Measurements from ENCODE around the gene MLLT11.

The MLLT11 gene

GRCh38 chr1:151060007-151060656, at the start of gene MLLT11:
MLLT11 (plus strand) TSS chr1:151060397; CDS start chr1:151067225, 6,828 bp downstream.
- no peak for DNase-seq

- no peak for DNase-seq
Observed at GRCh38 chr1:151011154-151011850, 48.9 kb upstream of the MLLT11 start.

GRCh38 chr1:151012684-151013471, 47.3 kb upstream of the MLLT11 start:
- no peak for DNase-seq

- DNase-seq, result no peak
Observed at GRCh38 chr1:151013518-151013917, 46.7 kb upstream of the MLLT11 start.

GRCh38 chr1:151024540-151025146, 35.6 kb upstream of the MLLT11 start:
- peak; percentile 77 to 82 for DNase-seq

- DNase-seq, result no peak
Observed at GRCh38 chr1:151026460-151026859, 33.7 kb upstream of the MLLT11 start.

GRCh38 chr1:151032164-151032563, 28.0 kb upstream of the MLLT11 start:
- DNase-seq, result no peak

GRCh38 chr1:151035167-151035566, 25.0 kb upstream of the MLLT11 start:
- no peak for DNase-seq

GRCh38 chr1:151036356-151036755, 23.8 kb upstream of the MLLT11 start, which contains the start of gene BNIPL:
BNIPL (plus strand) TSS chr1:151036586; CDS start chr1:151036726, 140 bp downstream.
- no peak for DNase-seq

GRCh38 chr1:151037032-151037431, 23.2 kb upstream of the MLLT11 start:
- no peak for DNase-seq

GRCh38 chr1:151039521-151039920, 20.7 kb upstream of the MLLT11 start:
- no peak for DNase-seq

- DNase-seq, result no peak
Observed at GRCh38 chr1:151043163-151043562, 17.0 kb upstream of the MLLT11 start.

- peak in 1 of 2 donors; percentile 51 for DNase-seq
Observed at GRCh38 chr1:151047591-151047924, 12.6 kb upstream of the MLLT11 start, which contains the start of gene C1orf56. C1orf56 (plus strand) TSS chr1:151047751; CDS start chr1:151047848, 97 bp downstream.

- peak in 1 of 2 donors; percentile 44 for DNase-seq
Observed at GRCh38 chr1:151047925-151048644, 12.1 kb upstream of the MLLT11 start.

- DNase-seq, result no peak
Observed at GRCh38 chr1:151048645-151049032, 11.6 kb upstream of the MLLT11 start.

GRCh38 chr1:151049458-151049857, 10.7 kb upstream of the MLLT11 start:
- DNase-seq, result no peak

GRCh38 chr1:151050051-151050688, 10.0 kb upstream of the MLLT11 start:
- no peak for DNase-seq

- DNase-seq, result no peak
Observed at GRCh38 chr1:151051356-151052009, 8.7 kb upstream of the MLLT11 start.

- no peak for DNase-seq
Observed at GRCh38 chr1:151054971-151055547, 5.1 kb upstream of the MLLT11 start.

- no peak for DNase-seq
Observed at GRCh38 chr1:151055581-151055980, 4.6 kb upstream of the MLLT11 start.

- no peak for DNase-seq
Observed at GRCh38 chr1:151056149-151056548, 4.0 kb upstream of the MLLT11 start.
